ENCODE results near the gene PRR33. TPM values are rescaled to one million over a fixed set of nuclear protein-coding genes. Genes with fewer than 3 reads are reported as not detected.
"Not testable (repeated sequence)": the region's sequence is repeated elsewhere in the genome, so short reads cannot be mapped to it uniquely, and the experiment has no call there.

Gene PRR33
- total and polyA plus RNA-seq, 2 donors, result 0.28 TPM; not detected in 1

GRCh38 chr11:1883346-1884302 lies 8.1 kb downstream of the PRR33 start:
- peaks cover 1% of the 10 kb centered on the region for H3K36me3 ChIP-seq (ENCODE audit: insufficient read depth)
- no peak overlapping the region for H3K4me3 ChIP-seq (ENCODE audit: low read depth, low read length)
- no peaks in the 10 kb centered on the region for H3K4me1 ChIP-seq (ENCODE audit: insufficient read depth)
- H3K27ac ChIP-seq (ENCODE audit: low read depth), result no peak overlapping the region
- 85% methylated on average over 14 of the region's 14 CpGs for WGBS
- DNase-seq (ENCODE audit: extremely low spot score), result no peak

- peak overlapping the region; percentile 42 for H3K27ac ChIP-seq (ENCODE audit: low read depth)
- H3K4me1 ChIP-seq (ENCODE audit: insufficient read depth), result no peaks in the 10 kb centered on the region
- H3K4me3 ChIP-seq (ENCODE audit: low read depth, low read length), result no peak overlapping the region
- 33% methylated on average over 23 of the region's 23 CpGs for WGBS
- DNase-seq (ENCODE audit: extremely low spot score), result no peak
- H3K36me3 ChIP-seq (ENCODE audit: insufficient read depth), result peaks cover 1% of the 10 kb centered on the region
These were observed 9.1 kb downstream of the PRR33 start for GRCh38 chr11:1882265-1883238.

GRCh38 chr11:1881442-1882264 lies 10.0 kb downstream of the PRR33 start:
- no peak for DNase-seq (ENCODE audit: extremely low spot score)
- 64% methylated on average over 43 of the region's 43 CpGs for WGBS
- no peaks in the 10 kb centered on the region for H3K4me1 ChIP-seq (ENCODE audit: insufficient read depth)
- H3K36me3 ChIP-seq (ENCODE audit: insufficient read depth), result no peaks in the 10 kb centered on the region
- H3K4me3 ChIP-seq (ENCODE audit: low read depth, low read length), result no peak overlapping the region
- H3K27ac ChIP-seq (ENCODE audit: low read depth), result peak overlapping the region; percentile 83

- Histone ChIP-seq H3K4me1 (ENCODE audit: insufficient read depth) (no peaks in the 10 kb centered on the region), H3K4me3 (ENCODE audit: low read depth, low read length) (no peak overlapping the region), H3K27ac (ENCODE audit: low read depth) (peak overlapping the region; percentile 83), H3K36me3 (ENCODE audit: insufficient read depth) (no peaks in the 10 kb centered on the region)
- no peak for DNase-seq (ENCODE audit: extremely low spot score)
- 76% methylated on average over 9 of the region's 9 CpGs for WGBS
These were observed 10.8 kb downstream of the PRR33 start for GRCh38 chr11:1880746-1881441.

GRCh38 chr11:1879941-1880720 lies 11.6 kb downstream of the PRR33 start:
- H3K27ac ChIP-seq (ENCODE audit: low read depth), result peak overlapping the region; percentile 83
- DNase-seq (ENCODE audit: extremely low spot score), result no peak
- H3K4me1 ChIP-seq (ENCODE audit: insufficient read depth), result no peaks in the 10 kb centered on the region
- H3K36me3 ChIP-seq (ENCODE audit: insufficient read depth), result no peaks in the 10 kb centered on the region
- no peak overlapping the region for H3K4me3 ChIP-seq (ENCODE audit: low read depth, low read length)
- WGBS, result 62% methylated on average over 32 of the region's 32 CpGs

- no peaks in the 10 kb centered on the region for H3K4me1 ChIP-seq (ENCODE audit: insufficient read depth)
- H3K27ac ChIP-seq (ENCODE audit: low read depth), result peak overlapping the region; percentile 83
- DNase-seq (ENCODE audit: extremely low spot score), result no peak
These were observed 12.3 kb downstream of the PRR33 start for GRCh38 chr11:1879342-1879940.

GRCh38 chr11:1878137-1879031 lies 13.3 kb downstream of the PRR33 start:
- H3K27ac ChIP-seq (ENCODE audit: low read depth), result peak overlapping the region; percentile 95
- no peak overlapping the region for H3K4me3 ChIP-seq (ENCODE audit: low read depth, low read length)
- no peaks in the 10 kb centered on the region for H3K36me3 ChIP-seq (ENCODE audit: insufficient read depth)
- no peaks in the 10 kb centered on the region for H3K4me1 ChIP-seq (ENCODE audit: insufficient read depth)
- no peak for DNase-seq (ENCODE audit: extremely low spot score)
- 41% methylated on average over 30 of the region's 30 CpGs for WGBS

More at GRCh38 chr11:1879342-1879940, 12.3 kb downstream of the PRR33 start:
- no peak overlapping the region for H3K4me3 ChIP-seq (ENCODE audit: low read depth, low read length)
- WGBS, result 81% methylated on average over 13 of the region's 13 CpGs
- H3K36me3 ChIP-seq (ENCODE audit: insufficient read depth), result no peaks in the 10 kb centered on the region

- H3K27ac ChIP-seq (ENCODE audit: low read depth), result peak overlapping the region; percentile 95
- no peak overlapping the region for H3K4me3 ChIP-seq (ENCODE audit: low read depth, low read length)
- 33% methylated on average over 33 of the region's 33 CpGs for WGBS
- no peak for DNase-seq (ENCODE audit: extremely low spot score)
- no peaks in the 10 kb centered on the region for H3K36me3 ChIP-seq (ENCODE audit: insufficient read depth)
- H3K4me1 ChIP-seq (ENCODE audit: insufficient read depth), result no peaks in the 10 kb centered on the region
These were observed 14.2 kb downstream of the PRR33 start for GRCh38 chr11:1877211-1878136.

- H3K27ac ChIP-seq (ENCODE audit: low read depth), result peak overlapping the region; percentile 65
- no peak for DNase-seq (ENCODE audit: extremely low spot score)
- no peaks in the 10 kb centered on the region for H3K4me1 ChIP-seq (ENCODE audit: insufficient read depth)
- no peaks in the 10 kb centered on the region for H3K36me3 ChIP-seq (ENCODE audit: insufficient read depth)
- 15% methylated on average over 26 of the region's 26 CpGs for WGBS
- H3K4me3 ChIP-seq (ENCODE audit: low read depth, low read length), result peak overlapping the region; percentile 15
These were observed 15.2 kb downstream of the PRR33 start for GRCh38 chr11:1876361-1877063.

GRCh38 chr11:1875851-1876301 lies 15.8 kb downstream of the PRR33 start:
- Histone ChIP-seq H3K27ac (ENCODE audit: low read depth) (peak overlapping the region; percentile 65), H3K4me3 (ENCODE audit: low read depth, low read length) (peak overlapping the region; percentile 15)
- DNase-seq (ENCODE audit: extremely low spot score); H3K4me1 ChIP-seq (ENCODE audit: insufficient read depth); H3K36me3 ChIP-seq (ENCODE audit: insufficient read depth): not testable (repeated sequence)
- 55% methylated on average over 13 of the region's 13 CpGs for WGBS
